ENCODE data around the gene NIF3L1. TPM values are rescaled to one million over a fixed set of nuclear protein-coding genes. Genes with fewer than 3 reads are reported as not detected.

The NIF3L1 gene
- total and polyA plus RNA-seq, 2 of the 8 experiments (the other 6 are each of a cell fraction or from before 2014, with no cell fraction given): 63.4 to 126 TPM

- TF ChIP-seq ASH2L (IDR thresholded peaks at IDR 0.05; ENCODE audit: low read length) (no peak), SIN3A (conservative IDR thresholded peaks at IDR 0.05 in 1 of 2, IDR thresholded peaks at IDR 0.05 in 1 of 2; ENCODE audit: low read depth in 1 of 2, low read length in 2 of 2) (no peak)
Observed at GRCh38 chr2:200901459-200902072, 12.4 kb downstream of the NIF3L1 start (continued).
